ENCODE measurements around the gene BNIP1.

The BNIP1 gene

DNA sequence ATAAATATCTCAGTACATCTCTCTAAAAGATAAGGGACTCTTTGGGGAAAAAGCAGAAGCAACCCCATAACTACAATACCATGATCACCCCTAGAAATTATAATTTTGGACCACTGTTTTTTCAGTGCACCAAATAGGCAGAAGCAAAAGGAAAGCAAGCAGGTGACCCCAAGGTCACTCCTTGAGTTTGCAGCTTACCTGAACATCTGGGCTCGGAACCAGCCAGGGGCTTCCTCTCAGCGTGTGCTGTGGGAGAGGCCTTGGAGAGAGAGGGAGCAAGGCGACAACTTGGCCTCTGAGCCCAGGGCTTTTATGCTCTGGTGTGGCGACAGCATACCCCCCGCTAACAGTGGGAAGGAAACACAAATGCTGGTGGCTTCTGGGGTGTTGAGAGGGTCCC lies 16.8 kb downstream of the BNIP1 start:
- DNase-seq (ENCODE audit: low read depth) = no peak
- H3K4me3 ChIP-seq (ENCODE audit: low read depth, low read length) = no peak overlapping the region

DNA sequence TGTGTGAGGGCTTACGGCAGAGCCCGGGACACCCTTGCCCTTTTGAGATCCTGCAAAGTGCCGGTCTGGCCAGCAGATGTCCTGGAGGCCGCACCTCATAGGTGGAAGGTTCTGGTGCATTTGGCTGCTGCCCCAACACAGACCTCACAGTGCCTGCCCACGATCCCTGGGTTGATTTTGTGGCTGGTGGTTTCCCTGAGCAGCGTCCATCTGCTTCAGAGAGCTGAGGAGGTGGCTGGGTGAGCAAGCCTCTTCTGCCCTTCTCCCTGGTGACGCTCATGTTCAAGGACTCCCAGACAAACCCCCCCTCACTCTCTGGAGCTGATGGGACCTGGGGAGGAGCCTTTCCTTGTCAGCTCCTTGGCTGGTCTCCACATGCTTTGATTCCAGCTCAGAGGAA lies 18.9 kb downstream of the BNIP1 start:
- no peak overlapping the region for H3K4me3 ChIP-seq (ENCODE audit: low read depth, low read length)
- no peak for DNase-seq (ENCODE audit: low read depth)

DNA sequence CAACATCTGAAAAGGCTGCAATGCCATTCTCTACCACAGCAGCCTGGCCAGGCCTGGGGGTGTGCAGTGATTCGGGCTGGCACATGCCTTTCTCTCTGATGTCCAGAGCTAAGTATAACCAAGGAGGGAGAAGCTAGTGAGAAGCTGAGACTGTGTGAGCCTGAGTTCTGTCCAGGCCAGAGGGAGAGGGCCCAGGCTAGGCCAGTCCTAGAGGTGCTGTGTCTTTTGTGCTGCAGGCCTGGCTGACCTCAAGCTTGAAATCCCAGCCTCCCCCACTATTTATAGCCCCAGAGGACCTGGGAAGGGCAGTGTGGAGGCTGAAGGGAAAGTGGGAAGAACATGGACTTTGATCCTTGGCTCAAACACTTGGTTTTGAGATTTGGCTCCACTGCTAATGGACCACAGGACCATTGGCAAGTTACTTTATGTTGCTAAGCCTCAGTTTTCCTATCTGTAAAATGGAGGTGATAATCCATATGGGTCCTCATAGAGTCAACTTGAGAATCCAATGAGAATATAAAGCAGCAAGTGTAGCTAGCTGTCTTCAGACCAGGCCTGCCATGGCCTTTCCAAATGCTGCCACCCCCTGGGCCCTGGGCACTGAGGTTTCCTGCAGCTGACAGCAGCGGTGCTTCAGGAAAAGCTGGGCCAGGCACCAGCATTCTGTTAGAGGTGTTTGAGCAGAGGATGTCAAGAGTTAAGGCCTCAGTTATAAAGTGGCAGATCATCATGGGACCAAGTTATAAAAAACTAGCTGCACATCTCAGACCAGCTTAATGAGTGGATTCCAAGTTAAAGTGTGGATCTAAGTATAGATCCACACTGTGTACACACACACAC lies 21.1 kb downstream of the BNIP1 start:
- DNase-seq (ENCODE audit: low read depth) = no peak

DNA sequence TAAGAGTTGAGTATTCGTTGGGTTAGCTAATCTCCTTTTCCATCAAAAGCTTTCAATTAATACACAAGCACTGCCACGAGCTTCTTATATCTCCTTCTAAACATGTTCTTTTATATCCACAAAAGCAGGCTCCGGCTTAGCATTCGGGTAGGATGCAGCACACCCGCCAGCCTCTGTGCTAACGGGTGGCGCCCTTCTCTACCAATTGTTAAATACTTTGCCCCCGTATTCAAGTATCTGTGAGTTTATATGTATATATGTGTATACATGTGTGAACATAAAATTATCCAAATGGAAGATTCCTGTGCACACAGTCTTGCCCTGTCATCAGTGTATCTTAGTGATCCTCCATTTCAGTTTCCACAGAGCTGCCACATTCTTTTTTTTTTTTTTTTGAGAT lies 27.8 kb downstream of the BNIP1 start:
- H3K4me3 ChIP-seq (ENCODE audit: low read depth, low read length) = no peak overlapping the region
- no peak for DNase-seq (ENCODE audit: low read depth)

More for the DNA sequence above, 21.1 kb downstream of the BNIP1 start:
- no peak overlapping the region for H3K4me3 ChIP-seq (ENCODE audit: low read depth, low read length)

DNA sequence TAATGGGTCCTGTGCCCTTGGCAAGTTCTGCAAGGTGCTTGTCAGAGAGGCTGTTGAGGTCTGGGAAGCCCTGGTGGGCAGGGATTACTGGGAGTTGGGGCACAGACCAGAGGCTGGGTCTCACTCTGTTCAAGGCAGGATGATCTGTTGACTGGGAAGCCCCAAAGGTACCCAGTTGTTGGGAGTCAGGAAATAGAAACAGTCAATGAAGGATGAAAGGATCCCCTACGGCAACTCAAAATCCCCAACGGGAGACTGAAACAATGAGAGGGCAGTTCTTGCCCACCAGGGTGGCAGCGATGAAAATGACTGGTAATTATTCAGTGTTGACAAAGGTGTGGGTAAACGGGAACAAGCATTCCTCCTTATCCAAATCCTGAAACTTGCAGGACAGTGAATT lies 31.2 kb downstream of the BNIP1 start:
- no peak for DNase-seq (ENCODE audit: low read depth)
- H3K4me3 ChIP-seq (ENCODE audit: low read depth, low read length) = no peak overlapping the region

DNA sequence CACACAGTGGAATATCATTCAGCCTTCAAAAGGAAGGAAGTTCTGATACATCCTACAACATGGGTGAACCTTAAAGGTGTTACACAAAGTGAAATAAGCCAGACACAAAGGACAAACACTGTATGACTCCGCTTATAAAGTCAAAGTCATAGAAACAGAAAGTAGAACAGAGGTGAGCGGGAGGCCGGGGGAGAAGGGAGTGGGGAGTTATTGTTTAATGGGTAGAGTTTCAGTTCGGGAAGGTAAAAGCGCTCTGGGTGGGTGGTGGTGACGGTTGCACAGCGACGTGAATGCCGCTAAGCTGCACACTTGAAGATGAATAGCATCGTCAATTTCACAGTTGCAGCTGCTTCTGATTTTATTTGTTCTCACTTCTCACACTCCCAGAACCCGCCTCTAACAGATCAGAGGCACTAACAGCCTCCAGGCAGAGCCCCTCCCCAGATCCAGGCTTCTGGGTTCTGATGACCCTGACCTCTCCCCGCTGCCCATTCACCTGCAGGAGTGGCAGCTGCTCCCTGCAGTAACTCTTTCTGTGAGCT lies 34.1 kb downstream of the BNIP1 start:
- no peak for DNase-seq (ENCODE audit: low read depth)
- no peak overlapping the region for H3K4me3 ChIP-seq (ENCODE audit: low read depth, low read length)

DNA sequence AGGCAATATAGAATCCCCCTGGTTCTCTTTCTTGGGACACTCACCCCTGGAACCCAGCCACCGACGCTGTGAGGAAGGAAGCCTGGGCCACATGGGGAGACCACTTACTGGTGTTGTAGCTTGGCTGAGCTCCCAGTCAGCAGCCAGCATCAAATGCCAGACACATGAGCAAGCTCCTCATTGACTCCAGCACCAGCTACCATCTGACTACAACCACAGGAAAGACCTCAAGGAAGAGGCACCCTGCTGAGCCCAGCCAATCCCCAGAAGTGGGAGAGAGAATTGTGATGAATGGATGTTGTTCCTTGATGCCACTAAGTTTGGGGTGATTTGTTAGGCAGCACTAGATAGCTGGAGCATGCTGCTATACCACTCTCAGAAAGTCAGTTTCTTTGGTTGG lies 36.0 kb downstream of the BNIP1 start:
- no peak overlapping the region for H3K4me3 ChIP-seq (ENCODE audit: low read depth, low read length)
- DNase-seq (ENCODE audit: low read depth) = no peak

DNA sequence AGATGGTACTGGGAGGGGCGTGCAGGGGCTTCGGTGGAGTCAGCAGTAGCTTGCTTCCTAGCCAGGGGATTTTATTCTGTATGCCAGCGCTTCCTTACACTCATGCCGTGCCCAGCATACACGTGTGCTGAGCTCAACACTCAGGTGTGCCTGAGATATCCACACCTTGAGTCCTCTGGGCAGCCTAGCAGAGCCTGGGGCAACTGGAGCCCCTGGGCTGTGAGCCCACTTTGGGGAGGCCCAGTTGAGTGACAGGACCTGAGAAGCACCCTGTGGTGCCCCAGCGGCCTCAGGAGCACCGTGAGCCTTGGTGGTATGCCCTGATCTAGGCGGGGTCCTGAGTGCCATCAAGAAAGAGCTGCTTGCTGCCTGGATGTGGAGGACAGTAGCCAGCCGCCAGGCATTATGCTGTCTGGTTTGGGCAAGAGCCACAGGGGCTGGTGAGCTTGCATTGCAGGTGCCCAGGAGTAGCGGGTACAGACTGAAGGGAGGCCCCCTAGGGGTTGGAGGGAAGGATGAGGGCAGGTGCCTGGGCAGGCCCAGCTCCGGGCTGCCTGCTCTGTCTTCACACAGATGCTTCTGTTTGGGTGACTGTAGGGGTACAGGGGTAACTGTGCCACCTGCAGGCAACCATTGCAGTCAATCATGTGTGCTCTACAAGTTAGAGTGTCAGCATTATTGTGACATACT lies 42.9 kb downstream of the BNIP1 start:
- no peak overlapping the region for H3K4me3 ChIP-seq (ENCODE audit: low read depth, low read length)

DNA sequence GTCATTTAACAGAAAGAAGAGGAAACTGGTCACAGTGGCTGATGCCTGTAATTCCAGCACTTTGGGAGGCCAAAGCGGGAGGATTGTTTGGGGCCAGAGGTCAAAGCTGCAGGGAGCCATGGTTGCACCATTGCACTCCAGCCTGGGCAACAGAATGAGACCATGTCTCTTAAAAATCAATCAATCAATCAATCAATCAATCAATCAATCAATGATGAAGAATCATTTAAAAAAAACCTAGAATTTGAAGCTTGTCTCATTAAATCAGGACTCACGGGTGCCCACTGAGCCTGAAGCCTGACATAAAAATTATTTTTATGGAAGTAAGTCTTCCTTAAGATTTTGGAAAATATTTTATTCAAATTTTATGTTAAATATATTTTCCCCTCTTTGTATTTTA lies 43.9 kb downstream of the BNIP1 start:
- DNase-seq (ENCODE audit: low read depth) = no peak
- no peak overlapping the region for H3K4me3 ChIP-seq (ENCODE audit: low read depth, low read length)

More for the DNA sequence above, 42.9 kb downstream of the BNIP1 start:
- DNase-seq (ENCODE audit: low read depth) = no peak

DNA sequence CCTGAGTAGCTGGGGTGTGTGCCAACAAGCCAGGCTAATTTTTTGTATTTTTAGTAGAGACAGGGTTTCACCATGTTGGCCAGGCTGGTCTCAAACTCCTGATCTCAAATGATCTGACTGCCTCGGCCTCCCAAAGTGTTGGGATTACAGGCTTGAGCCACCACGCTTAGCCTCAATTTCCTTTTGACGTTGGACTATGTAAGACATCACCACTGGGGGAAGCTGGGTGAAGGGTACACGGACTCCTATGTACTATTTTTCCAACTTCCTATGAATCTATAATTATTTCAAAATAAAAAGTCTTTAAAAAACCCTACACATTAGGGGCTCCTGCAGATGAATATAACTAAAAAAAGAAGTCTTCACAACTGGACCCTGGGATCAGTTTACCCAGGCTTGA lies 46.7 kb downstream of the BNIP1 start:
- no peak for DNase-seq (ENCODE audit: low read depth)
- H3K4me3 ChIP-seq (ENCODE audit: low read depth, low read length) = no peak overlapping the region

DNA sequence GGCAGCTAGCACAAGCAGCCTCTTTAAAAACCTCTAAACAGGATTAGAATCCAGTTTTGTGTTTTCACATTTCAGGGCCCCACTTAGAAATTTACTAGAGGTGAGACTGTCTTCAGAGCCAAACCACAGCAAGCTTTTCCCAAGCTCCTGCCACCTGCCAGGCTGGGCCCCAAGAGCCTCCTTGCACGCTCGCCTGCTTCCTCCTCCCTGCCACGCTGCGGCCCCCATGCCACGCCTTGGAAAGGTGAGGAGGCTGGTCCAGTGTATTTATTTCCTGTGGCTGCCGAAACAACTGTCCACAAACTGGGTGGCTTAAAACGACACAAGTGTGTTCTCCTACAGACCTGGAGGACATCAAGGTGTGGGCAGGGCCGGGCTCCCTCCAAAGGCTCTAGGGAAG lies 47.2 kb downstream of the BNIP1 start:
- DNase-seq (ENCODE audit: low read depth) = no peak
- H3K4me3 ChIP-seq (ENCODE audit: low read depth, low read length) = no peak overlapping the region

DNA sequence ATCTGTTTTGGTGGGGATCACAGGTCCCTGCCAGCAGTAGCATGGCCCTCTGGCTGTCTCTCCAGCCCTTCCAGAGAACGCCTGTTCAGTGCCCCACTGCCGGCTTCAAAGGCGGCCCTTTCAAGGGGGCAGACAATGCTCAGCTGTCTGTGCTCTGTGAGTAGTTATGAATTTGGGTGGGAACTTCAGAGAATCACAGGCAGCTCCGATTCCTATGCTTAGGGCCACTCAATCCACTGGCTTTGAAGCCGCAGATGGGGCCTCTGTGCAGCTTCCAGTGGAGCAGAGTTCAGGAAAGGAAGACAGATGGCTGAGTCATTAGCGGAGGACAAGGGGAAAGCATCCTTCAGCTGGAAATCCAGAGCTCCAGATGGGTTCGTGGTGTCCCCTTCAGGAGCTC lies 48.2 kb downstream of the BNIP1 start:
- H3K4me3 ChIP-seq (ENCODE audit: low read depth, low read length) = no peak overlapping the region
- DNase-seq (ENCODE audit: low read depth) = no peak

DNA sequence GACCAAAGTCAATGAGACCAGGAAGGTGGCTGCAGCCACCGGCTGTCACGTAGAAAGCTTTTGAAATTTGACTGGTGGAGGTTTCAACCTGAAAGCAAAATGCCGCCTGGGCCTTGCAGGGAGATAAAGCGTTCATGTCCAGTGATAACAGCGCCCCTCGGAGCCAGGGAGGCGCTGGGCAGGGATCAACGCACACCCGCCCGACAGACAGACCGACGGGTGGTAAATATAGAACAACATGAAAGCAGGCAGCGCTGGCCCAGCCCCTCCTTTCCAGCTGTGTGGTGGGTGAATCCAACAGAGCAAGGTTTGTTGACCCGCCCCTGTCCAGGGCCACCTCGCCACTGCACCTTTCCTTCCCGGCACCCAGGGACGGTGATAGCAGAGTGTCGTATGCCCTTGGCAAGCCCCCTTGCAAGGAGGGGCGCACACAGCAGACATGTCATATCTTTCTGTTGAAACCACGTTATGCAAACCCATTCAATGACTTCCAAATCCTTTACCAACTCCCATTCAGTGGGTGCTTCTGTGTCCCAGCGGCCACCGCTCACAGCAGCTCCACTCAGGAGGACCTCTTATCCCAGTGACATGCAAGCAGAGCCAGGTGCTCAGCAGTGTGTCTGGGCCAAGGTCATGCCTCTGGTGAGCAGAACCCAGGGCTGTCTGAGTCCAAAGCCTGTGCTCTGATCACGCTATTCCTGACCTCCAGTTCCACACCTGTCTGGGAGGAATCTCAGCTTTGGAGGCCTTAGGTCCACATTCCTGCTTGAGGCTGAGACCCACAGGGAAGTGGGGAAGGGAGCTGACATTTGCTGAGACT lies 52.0 kb downstream of the BNIP1 start:
- H3K4me3 ChIP-seq (ENCODE audit: low read depth, low read length) = no peak overlapping the region
- no peak for DNase-seq (ENCODE audit: low read depth)

DNA sequence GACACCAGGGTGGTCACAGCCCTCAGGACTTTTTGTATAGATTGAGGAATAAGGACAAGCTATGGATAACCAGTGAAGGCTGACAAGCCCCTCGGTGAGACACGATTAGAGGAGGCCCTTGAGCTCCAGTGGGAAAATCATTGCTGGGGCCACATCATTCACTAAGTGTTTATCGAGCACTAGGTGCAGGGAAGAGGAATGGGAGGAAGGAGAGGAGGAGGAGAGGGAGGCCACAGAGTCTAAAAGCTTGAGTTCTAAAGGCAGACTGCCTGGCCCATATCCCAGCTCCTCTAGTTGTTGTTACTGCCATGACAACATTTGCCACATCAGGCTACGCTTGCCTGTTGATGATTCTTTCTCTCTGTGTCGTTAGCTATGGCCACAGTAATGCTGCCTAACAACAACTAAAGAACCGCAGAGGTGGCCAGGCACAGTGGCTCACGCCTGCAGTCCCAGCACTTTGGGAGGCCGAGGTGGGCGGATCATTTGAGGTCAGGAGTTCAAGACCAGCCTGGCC lies 53.1 kb downstream of the BNIP1 start:
- H3K4me3 ChIP-seq (ENCODE audit: low read depth, low read length) = no peak overlapping the region
- no peak for DNase-seq (ENCODE audit: low read depth)

DNA sequence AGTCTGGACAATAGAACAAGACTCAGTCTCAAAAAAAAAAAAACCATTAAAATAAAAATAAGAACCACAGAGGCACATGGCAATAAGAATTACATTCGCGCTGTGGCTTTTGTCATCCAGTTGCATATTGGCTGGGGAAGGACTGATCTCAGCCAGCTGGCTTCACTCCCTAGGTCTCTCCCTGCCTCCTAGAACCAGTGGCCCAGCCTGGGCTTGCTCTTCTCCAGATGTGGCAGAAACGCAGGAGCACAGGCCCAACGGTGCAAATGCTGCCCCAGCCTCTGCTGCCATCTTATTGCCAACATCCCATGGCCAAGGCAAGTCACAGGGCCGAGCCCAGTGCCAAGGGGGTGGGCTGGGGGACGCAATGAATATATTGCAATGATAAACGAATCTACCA lies 53.7 kb downstream of the BNIP1 start:
- no peak overlapping the region for H3K4me3 ChIP-seq (ENCODE audit: low read depth, low read length)
- DNase-seq (ENCODE audit: low read depth) = no peak

DNA sequence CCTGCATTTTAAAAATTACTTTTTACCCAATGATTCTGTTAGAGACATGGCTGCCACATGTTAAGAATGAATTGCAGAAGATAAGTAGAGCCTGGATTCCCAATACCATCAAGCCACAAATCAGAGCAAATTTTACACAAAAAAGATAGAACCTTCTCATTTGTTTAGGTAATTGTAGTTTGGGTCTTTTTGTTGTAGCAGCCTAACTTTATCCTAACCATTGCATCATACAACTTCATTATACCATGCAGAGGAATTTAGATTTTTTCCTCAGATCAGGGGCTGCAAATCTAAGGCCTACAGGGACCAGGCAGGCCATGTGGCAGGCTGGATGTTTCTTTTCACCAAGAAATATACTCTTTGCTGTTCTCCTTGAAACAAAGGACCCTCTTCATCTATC lies 56.0 kb downstream of the BNIP1 start:
- DNase-seq (ENCODE audit: low read depth) = no peak
- H3K4me3 ChIP-seq (ENCODE audit: low read depth, low read length) = no peak overlapping the region

DNA sequence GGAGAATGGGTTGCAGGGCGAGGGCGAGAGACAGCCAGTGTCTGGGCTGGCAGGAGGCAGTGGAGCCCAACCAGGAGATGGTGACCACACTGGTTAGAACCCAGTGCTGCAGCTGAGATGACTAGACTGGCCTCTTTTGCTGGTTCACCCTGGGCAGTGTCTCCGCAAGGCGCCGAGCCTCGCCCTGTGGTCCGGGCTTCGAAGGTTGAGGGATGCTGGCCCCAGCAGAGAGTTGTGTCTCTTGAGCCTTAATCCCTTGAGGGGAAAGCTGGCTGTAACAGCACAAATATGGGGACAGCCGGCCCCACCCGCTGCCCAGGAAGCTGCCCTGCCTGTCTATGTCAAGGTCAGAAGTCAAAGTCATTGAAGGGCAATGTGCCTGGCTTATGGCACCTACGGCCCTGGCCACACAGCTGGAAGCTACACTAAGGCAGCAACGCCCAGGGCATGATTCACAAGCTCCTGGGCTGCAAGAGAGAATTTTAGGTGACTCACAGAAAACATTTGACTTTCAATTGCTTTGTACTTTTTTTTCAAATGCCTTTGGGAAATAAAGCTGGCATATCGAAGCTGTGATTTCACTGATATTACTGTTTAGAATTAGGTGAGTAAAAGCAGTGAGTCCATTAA lies 57.4 kb downstream of the BNIP1 start:
- no peak overlapping the region for H3K4me3 ChIP-seq (ENCODE audit: low read depth, low read length)
- peak; percentile 42 for DNase-seq (ENCODE audit: low read depth)

DNA sequence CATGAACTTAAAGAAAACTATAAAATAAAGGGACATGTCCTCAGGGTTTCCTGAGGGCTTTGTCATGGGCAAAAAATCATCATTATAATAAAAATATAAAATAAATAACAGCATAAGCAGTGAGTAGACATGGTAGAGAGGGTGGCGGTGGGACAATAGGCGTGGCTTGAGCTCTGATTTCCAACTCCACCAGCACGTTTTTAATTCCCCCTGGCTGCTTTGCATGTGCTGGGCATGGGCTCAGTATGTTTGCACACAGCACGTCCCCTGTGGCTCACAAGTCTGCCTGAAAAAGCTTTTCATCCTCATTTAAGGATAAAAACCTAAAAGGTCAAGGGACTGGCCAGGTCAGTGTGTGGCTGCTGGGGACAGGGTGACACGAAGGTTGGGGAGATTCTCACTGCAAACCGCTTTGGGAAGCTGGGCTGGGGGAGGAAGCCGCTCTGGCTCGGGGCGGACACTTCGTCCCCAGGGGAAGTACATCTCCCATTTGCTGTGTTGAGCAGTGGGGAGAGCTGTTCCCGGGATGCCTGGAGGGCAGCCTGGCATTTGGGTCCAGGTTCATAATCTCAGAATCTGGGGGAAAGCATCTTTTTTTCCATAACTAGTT lies 58.0 kb downstream of the BNIP1 start:
- H3K4me3 ChIP-seq (ENCODE audit: low read depth, low read length) = no peak overlapping the region
- DNase-seq (ENCODE audit: low read depth) = no peak

Data from skeletal muscle cell (primary cell).